Psoas muscle (tissue), 8 donors: ENCODE measurements around the gene PTPRG. TPM values are rescaled to one million over a fixed set of nuclear protein-coding genes. Genes with fewer than 3 reads are reported as not detected.

ENCODE experiments used
- ATAC-seq, 4 donors: fragments of 200-7000 bp; cut with Tn5 transposase; one replicate each; pipeline ENCODE4 v1.9.1; 2020; ENCODE audit warnings: moderate library complexity in 3 of 4, mild to moderate bottlenecking in 2 of 4
- DNase-seq, 2 donors: peaks; one replicate each; pipeline ENCODE4 v3.0.0-alpha.2; 2020
- H3K27ac ChIP-seq: fragments of 200-600 bp; one replicate; pipeline ENCODE4 v1.8.0; 2022
- H3K27me3 ChIP-seq, 3 donors: fragments of 200-600 bp in 1 of 3; one replicate each; pipeline versions ENCODE4 v1.6.1 to v1.8.0; 2013 to 2022; ENCODE audit warnings: low read length in 2 of 3, mild to moderate bottlenecking in 2 of 3, moderate library complexity in 1 of 3; ENCODE audit not compliant: insufficient read depth in 3 of 3
- H3K36me3 ChIP-seq, 2 donors: fragments of 200-600 bp in 1 of 2; one replicate each; pipeline versions ENCODE4 v1.6.1 to v1.8.0; 2013 to 2022; ENCODE audit warnings: low read depth in 1 of 2, mild to moderate bottlenecking in 1 of 2, moderate library complexity in 1 of 2; ENCODE audit not compliant: insufficient read depth in 1 of 2
- H3K4me1 ChIP-seq: fragments of 200-600 bp; one replicate; pipeline ENCODE4 v1.8.0; 2022
- H3K4me3 ChIP-seq: fragments of 200-600 bp; one replicate; pipeline ENCODE4 v1.8.0; 2022; ENCODE audit warnings: mild to moderate bottlenecking
- H3K9me3 ChIP-seq: fragments of 200-600 bp; one replicate; pipeline ENCODE4 v1.8.0; 2022
- WGBS, 3 donors: extraction: QIAGEN DNeasy Blood & Tissue Kit; methylation state at CpG; one replicate each; pipeline versions ENCODE4 v1.1.6 to v1.1.7; 2013; 5-methylcytosine and 5-hydroxymethylcytosine counted together
- intact Hi-C, 2 donors: fragments of 100-400 bp; cut with DNase I; formaldehyde crosslinking; loops; one replicate each; pipeline versions ENCODE4 v1.11.0 to v1.14.2; 2022
- polyA plus RNA-seq, 3 donors: library from polyadenylated mRNA; stranded (reverse); fragments of 200-250 nt; gene quantifications; one replicate each; pipeline ENCODE4 v1.2.3, GENCODE V29; 2013
- total RNA-seq, 4 donors: library from RNA; stranded (reverse); fragmentation: NEBNext Ultra II Directional in 2 of 4; extraction: Animal tissue kit (Norgen Biotek cat#: 25700) in 2 of 4; gene quantifications; one replicate each; pipeline versions ENCODE4 v1.2.1 to v1.2.4, GENCODE V29; 2021 to 2023
- TF ChIP-seq, protein P1 (sequence below): fragments of 200-600 bp; IDR thresholded peaks from one replicate; pipeline ENCODE4 v1.8.0; 2022; ENCODE audit warnings: antibody characterized with exemption
- donor health status: healthy with polysubstance abuse.
- donor health status: DM: no; HTN: no; CAD: no; lungs with moderate emphysema.
- donor health status: Bipolar disorder and iron deficiency.
- donor health status: healthy.
- donor health status: DM: yes; HTN: yes; CAD: no.
- donor health status: DM: no; HTN: no; CAD: no.
- donor health status: DM: no; HTN: no; CAD: no.
- donor health status: DM: yes; HTN: yes; CAD: no.

The PTPRG gene
- total and polyA plus RNA-seq, 7 donors, result 4.5 to 29.5 (median 12.6) TPM

GRCh38 chr3:61912158-61912557 lies 350.8 kb downstream of the PTPRG start:
- Histone ChIP-seq H3K4me3 (no peak overlapping the region), H3K27me3 (no peaks in the 10 kb centered on the region), H3K4me1 (peaks cover 20% of the 10 kb centered on the region), H3K36me3 (no peaks in the 10 kb centered on the region), H3K9me3 (no peaks in the 10 kb centered on the region), H3K27ac (no peak overlapping the region)
- no peak for ATAC-seq
- TF ChIP-seq, protein P1, sequence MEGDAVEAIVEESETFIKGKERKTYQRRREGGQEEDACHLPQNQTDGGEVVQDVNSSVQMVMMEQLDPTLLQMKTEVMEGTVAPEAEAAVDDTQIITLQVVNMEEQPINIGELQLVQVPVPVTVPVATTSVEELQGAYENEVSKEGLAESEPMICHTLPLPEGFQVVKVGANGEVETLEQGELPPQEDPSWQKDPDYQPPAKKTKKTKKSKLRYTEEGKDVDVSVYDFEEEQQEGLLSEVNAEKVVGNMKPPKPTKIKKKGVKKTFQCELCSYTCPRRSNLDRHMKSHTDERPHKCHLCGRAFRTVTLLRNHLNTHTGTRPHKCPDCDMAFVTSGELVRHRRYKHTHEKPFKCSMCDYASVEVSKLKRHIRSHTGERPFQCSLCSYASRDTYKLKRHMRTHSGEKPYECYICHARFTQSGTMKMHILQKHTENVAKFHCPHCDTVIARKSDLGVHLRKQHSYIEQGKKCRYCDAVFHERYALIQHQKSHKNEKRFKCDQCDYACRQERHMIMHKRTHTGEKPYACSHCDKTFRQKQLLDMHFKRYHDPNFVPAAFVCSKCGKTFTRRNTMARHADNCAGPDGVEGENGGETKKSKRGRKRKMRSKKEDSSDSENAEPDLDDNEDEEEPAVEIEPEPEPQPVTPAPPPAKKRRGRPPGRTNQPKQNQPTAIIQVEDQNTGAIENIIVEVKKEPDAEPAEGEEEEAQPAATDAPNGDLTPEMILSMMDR, result no peak
- DNase-seq, result no peak
- WGBS, 3 donors, result 96 to 100% (median 99%) methylated on average over 1 of the region's 1 CpG
- intact Hi-C loops, result no loop called here

DNA sequence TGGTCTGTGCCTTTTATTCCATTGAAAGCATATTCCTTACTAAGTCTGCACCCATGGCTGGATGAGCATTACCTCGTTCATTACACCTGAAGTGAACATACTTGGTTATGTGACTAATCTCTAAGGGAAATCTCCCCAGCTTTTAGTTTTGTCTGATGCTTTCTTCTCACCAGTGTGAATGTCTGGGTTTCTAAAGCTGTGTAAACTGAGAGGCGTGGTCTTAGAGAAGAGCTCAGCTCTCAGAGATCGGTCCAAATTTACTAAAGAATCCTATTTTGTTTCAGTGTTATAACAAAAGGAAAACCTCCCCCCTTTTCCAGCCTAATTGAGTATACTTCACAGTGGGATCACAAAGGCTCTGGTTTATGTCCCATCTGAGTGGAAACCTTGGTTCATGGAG lies 352.3 kb downstream of the PTPRG start:
- intact Hi-C loops, result no loop called here

GRCh38 chr3:61914276-61914675 lies 352.9 kb downstream of the PTPRG start:
- no peaks in the 10 kb centered on the region for H3K36me3 ChIP-seq
- H3K27me3 ChIP-seq, result no peaks in the 10 kb centered on the region
- H3K4me1 ChIP-seq, result peaks cover 38% of the 10 kb centered on the region
- intact Hi-C loops, result no loop called here
- DNase-seq (no peak), ATAC-seq (no peak)
- TF ChIP-seq, protein P1, result no peak
- H3K9me3 ChIP-seq, result no peaks in the 10 kb centered on the region
- 67 to 81% (median 79%) methylated on average over 6 of the region's 6 CpGs for WGBS, 3 donors
- H3K4me3 ChIP-seq, result no peak overlapping the region
- no peak overlapping the region for H3K27ac ChIP-seq

More for the DNA sequence above, 352.3 kb downstream of the PTPRG start:
- no peak for DNase-seq
- TF ChIP-seq, protein P1, result no peak
- ATAC-seq, result no peak
- Histone ChIP-seq H3K36me3 (no peaks in the 10 kb centered on the region), H3K4me1 (peaks cover 35% of the 10 kb centered on the region), H3K27ac (no peak overlapping the region), H3K27me3 (no peaks in the 10 kb centered on the region), H3K4me3 (no peak overlapping the region), H3K9me3 (no peaks in the 10 kb centered on the region)
- 85 to 87% (median 86%) methylated on average over 3 of the region's 3 CpGs for WGBS, 3 donors

- DNase-seq (no peak), ATAC-seq (peak in 1 of 4 donors; percentile 46)
- Histone ChIP-seq H3K4me3 (no peak overlapping the region), H3K27ac (peak overlapping the region; percentile 54), H3K4me1 (peaks cover 38% of the 10 kb centered on the region), H3K27me3 (no peaks in the 10 kb centered on the region), H3K36me3 (no peaks in the 10 kb centered on the region), H3K9me3 (no peaks in the 10 kb centered on the region)
- intact Hi-C loops, result loop anchor here in 1 of 2 donors (5.0 kb wide), 1 partner anchor 43 kb away; no protein-coding TSS in a partner anchor
- 54 to 68% (median 58%) methylated on average over 3 of the region's 3 CpGs for WGBS, 3 donors
- TF ChIP-seq, protein P1, result no peak
Measured at GRCh38 chr3:61915296-61915695, 353.9 kb downstream of the PTPRG start.

DNA sequence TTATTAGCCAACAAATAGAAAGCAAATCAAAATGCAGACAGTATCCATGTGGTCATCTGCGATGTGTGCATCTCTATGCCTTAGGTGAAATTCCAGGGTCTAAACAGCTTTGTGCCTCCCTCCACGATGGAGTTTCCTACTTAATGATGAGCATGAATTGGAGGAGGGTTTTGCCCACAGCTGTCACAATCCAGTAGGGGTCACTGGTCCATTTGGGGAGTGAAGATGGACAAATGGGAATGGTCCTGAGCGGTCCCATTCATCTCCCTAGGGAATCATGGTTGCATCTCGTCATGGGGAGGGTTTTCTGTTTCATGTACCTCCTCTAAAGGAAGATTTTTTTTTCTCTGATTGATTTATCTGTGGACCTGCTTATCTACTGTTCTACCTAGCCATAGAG lies 358.0 kb downstream of the PTPRG start:
- Histone ChIP-seq H3K27ac (no peak overlapping the region), H3K36me3 (no peaks in the 10 kb centered on the region), H3K4me1 (peaks cover 64% of the 10 kb centered on the region), H3K27me3 (no peaks in the 10 kb centered on the region), H3K4me3 (no peak overlapping the region), H3K9me3 (no peaks in the 10 kb centered on the region)
- ATAC-seq (no peak), DNase-seq (no peak)
- TF ChIP-seq, protein P1, result no peak
- WGBS, 3 donors, result 75 to 81% (median 77%) methylated on average over 4 of the region's 4 CpGs
- intact Hi-C loops, result loop anchor here in 1 of 2 donors (5.0 kb wide), 1 partner anchor 47 kb away; no protein-coding TSS in a partner anchor
